ENCODE results near the gene MICALL2. TPM values are rescaled to one million over a fixed set of nuclear protein-coding genes. Genes with fewer than 3 reads are reported as not detected.

Gene MICALL2
- total RNA-seq (2014; rRNA removed; shearing (Covaris generic)), result 3.7 and 9.6 TPM in 2 replicates
- 64.2 and 74.5 TPM in 2 replicates for polyA plus RNA-seq (2014; cell fraction: nucleus; rRNA removed)

DNA sequence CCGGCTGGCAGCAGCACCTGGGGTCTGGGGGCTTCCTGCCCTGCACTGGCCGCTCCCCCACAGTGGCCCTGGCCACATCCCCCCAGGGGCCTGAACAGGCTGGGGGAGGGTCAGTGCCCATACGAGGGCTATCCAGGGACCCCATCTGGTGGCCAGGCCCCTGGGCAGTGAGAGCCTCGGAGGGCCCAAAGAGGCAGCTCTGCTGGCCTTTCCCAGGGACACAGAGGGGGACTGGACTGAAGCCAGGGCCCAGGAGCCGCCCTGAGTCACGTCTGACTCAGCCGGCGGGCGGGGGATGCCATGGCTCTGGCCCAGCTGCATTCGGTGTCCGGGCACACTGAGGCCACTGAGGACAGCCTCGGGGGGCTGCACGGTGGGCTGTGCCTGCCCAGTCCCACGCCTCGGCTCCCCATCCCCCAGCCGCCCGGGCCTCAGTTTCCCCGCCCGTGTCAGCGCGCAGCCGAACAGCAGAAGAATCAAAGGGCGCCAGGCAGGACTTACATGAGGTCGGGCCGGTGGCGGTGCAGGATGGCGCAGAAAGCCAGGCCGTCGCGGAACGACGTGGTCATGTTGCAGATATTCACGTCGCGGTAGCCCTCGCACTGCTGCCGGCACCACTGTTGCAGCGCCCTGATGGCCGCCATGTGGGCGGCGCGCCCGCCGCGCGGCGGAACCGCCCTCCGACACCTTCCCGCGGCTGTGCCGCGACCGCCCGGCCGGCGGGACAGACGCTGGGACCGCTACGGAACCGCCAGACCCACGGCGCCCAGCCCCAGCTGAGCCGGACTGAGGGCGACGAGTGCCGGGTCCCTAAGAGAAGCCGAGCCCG, at the start of gene MICALL2:
Gene MICALL2 (minus strand): TSS at position 788 of the 829 bp plus-strand sequence. CDS start 144 bp downstream, at position 644.
- DNase-seq (ENCODE audit: extremely low read depth, low read depth), result peak; percentile 81

DNA sequence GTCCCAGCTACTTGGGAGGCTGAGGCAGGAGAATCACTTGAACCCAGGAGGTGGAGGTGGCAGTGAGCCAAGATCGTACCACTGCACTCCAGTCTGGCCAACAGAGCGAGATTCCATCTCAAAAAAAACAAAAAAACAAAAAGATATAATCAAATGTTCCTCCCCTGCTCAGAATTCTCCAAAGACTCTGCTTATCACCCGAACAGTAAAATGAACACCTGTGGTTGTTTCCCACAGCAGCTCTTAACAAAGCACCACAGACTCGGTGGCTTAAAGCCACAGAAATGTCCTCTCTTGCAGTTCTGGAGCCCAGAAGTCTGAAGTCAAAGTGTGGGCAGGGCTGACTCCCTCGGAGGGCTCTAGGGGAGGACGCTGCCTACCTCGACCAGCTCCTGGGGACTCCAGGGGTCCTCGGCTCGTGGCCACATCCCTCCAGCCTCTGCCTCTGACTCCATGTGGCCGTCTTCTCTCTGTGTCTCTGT, 49.0 kb upstream of the MICALL2 start:
- DNase-seq (ENCODE audit: extremely low read depth, low read depth), result no peak

DNA sequence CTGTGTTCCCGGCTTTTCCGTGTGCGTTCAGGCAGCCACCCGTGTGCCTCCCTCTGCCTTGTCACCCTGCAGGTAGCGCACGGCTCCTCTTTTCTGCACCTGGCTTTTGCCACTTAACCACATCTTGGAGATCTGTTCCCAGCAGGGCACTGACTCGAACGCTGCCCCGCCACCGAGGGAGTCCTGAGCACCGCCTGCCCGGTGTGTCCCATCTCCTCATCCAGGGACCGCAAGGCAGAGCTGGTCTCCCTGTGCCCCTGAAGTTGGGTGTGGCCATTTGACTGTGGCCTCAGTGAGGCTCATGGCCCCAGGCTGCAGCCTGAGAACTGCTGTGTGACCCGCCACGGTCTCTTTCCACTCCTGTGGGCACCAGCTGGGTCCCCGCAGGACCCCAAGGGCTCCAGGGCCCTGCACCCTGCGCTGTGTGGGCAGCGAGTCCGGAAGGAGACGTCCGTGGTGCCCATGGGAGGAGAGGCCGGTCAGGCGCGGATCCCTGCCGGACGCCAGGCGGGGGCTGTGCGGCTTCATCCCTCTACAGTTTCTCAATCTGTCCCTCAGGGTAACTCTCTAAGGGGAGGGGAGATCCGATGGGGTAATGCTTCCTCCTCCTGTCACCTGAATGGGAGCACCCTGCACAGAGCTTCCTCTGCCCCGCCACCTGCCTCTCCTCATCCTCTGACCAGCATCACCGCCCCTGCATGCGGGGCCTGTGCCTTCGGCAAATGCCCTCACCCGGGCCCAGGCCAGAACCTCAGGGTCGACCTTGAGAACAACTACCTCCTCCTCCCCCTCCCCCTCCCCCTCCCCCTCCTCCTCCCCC, 46.7 kb upstream of the MICALL2 start:
- peak; percentile 67 for DNase-seq (ENCODE audit: extremely low read depth, low read depth)

DNA sequence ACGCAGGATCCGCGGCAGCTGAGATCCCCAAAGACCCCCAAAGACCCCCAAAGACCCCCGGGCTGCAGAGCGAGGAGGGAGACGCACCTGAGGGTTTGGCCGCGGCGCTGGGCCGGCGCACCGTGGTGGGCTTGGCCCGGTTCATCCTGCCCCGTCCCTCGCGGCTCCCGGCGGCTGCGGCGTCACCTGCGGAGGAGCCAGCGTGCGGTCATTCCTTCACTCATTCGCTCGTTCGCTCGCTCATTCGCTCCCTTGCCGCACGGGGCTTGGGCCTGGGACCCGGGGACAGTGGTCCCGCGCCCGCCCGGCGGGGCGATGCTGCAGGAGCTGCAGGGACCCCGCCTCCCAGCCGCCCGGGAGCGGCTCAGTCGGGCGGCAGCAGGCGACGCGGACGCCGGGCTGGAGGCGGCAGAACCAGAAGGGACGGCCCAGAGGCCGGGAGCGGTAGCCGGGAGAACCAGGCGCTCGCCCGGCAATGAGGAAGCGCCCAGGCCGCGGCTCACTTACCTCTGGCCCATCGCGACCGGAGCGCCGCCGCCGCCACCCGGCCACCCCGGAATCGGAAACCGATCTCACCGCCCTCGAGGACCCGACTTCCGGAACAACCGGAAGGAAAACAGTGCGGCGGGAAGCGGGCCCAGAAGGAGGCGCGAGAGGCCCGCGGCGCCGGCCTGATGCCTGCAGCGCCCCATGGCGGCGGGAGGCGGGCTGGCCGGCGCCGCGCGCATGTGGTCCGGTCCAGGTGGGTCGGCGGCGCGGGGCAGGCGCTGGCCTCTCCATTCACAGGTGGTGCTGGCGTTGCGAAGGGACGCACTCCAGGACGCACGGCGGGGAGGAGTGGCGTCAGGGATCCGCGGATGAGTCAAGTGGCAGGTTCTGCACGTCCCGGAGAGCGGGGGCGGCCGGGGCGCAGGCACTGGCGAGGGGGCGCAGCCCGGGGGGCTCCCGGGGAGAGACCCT, 44.8 kb upstream of the MICALL2 start, which contains the start of gene INTS1:
Gene INTS1 (minus strand): TSS at position 574 of the 960 bp plus-strand sequence. CDS start 429 bp downstream, at position 145.
- DNase-seq (ENCODE audit: extremely low read depth, low read depth), result peak; percentile 92

DNA sequence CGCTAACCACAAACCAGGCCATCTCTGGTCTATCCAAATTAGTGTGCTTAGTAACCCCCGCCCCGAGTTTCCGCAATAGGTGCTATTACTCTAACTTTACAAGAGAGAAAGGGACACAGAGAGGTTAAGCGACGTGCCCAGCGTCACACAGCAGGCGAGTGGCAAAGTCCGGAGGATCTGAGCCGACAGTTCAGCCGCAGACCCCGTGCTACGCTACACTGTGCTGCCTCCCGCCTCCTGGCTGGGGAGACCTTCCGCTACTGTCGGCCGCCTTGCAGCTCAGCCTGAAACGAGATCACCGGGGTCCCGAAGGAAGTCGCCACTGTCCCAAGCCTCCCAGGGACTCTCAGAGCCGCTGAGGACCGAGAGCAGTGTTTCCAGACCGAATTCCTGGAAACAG, 44.1 kb upstream of the MICALL2 start:
- DNase-seq (ENCODE audit: extremely low read depth, low read depth), result no peak

DNA sequence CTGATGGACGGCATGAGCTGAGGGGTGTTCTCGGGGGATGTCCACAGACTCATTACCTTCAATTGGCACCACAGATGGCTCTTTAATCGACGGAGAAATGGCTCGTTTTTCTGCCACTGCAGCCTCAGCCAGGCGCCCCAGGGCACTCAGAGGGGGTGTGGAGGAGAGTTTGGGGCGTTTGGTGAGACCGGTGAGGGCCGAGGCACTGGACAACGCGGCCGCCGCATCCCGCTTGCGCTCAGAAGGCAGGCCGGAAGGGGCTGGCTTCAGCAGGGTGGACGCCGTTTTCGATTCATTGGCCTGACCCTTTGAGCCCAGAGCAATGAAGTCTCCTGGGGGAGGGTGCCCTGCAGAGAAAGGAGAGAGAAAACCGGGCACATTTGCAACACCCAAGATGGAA, 43.6 kb upstream of the MICALL2 start:
- no peak for DNase-seq (ENCODE audit: extremely low read depth, low read depth)

DNA sequence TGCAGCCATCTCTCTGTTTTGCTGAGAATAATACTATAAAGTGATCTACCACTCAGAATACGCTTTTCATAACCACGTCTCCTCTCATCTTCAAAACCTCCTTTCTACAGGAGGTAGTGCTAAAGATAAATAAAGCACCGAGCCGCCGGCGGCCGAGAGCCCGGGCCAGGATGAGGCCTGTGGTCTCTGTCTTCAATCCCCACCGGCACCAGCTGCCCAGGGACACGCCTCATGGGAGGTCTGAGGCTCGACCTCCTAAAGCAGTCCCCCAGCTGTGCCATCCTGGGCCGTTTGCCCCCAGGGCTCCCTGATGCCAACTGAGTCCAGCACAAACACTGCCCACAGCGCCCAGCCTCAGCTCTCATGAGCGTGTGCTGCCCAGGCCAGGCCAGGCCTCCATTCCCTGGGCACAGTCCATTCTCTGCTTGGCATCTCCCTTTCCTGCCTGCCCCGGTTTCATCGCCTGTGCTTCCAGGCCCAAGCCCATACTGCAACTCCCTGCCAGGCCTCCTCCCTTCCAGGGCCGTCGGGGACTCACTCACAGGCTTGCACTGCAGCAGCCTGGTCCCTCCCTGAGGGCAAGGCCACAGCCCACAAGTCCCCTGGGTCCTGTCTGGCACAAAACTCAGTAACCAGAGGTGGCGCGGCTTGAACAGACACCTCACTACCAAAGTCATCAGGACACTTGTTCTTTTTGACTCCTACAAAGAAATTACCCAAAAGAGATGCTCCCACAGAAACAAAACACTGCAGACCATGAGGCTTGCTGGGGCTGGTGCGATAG, 42.4 kb upstream of the MICALL2 start:
- no peak for DNase-seq (ENCODE audit: extremely low read depth, low read depth)

DNA sequence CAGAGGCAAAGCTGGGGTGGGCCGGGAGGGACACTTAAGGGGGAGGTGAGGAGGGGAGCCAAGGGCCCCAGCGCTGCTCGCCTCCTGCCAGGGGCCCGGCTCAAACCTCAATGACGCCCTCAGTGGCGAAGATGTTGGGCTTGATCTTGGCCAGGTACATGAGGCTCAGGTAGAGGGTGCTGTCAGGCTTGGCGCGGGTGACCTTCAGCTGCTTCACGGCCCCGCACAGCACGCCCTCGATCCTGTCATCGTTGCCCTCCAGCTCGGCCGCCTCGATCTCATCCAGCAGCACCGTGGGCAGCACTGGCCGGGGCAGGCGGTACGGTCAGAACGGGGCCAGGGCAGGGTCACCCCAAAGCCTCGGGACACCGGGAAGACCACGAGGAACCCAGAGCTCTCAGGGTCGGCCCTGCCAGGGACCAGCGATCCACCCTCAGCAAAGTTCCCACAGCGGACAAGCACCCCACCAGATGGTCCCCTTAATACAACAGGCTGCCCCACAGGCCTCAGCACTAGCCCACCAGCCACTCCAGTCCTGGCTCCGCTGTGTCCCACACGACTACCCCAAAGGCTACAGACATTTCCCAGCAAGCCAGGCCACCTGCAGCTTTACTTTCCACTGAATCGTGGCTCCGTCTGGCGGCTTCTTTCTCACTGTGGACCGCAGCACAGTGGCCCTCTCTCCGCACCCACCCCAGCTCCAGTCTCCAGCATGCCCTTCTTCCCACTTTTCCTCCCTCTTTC, 41.0 kb upstream of the MICALL2 start:
- DNase-seq (ENCODE audit: extremely low read depth, low read depth), result no peak

DNA sequence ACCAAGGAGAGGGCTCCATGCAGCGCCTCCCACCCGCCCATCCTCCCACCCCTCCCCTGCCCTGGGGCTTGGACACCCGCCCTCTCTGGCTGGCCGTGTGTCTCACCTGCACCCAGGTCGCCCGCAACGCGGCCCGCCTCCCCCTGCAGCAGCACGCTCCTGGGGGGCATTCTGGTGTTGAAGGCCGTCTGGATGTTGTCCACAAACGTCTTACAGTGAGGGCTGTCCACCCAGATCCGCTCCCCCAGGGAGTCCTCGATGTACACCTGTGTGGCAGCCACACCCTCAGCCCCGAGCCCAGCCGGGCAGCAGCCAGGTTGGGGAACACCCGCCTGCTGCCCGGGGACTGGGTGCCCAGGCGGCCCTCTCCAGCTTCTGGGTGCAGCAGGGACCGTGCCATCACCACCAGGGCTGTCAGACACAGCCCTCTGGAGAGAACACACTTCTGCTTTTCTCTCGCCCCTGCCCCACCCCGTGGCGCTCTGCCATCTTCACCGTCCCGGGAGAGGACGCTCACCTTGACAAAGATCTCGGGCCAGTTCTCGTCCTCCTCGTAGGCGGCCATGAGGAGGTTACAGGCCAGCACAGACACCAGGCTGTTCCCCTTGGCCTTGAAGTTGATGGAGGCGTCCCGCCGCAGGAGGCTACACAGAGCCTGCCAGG, 40.2 kb upstream of the MICALL2 start:
- no peak for DNase-seq (ENCODE audit: extremely low read depth, low read depth)

DNA sequence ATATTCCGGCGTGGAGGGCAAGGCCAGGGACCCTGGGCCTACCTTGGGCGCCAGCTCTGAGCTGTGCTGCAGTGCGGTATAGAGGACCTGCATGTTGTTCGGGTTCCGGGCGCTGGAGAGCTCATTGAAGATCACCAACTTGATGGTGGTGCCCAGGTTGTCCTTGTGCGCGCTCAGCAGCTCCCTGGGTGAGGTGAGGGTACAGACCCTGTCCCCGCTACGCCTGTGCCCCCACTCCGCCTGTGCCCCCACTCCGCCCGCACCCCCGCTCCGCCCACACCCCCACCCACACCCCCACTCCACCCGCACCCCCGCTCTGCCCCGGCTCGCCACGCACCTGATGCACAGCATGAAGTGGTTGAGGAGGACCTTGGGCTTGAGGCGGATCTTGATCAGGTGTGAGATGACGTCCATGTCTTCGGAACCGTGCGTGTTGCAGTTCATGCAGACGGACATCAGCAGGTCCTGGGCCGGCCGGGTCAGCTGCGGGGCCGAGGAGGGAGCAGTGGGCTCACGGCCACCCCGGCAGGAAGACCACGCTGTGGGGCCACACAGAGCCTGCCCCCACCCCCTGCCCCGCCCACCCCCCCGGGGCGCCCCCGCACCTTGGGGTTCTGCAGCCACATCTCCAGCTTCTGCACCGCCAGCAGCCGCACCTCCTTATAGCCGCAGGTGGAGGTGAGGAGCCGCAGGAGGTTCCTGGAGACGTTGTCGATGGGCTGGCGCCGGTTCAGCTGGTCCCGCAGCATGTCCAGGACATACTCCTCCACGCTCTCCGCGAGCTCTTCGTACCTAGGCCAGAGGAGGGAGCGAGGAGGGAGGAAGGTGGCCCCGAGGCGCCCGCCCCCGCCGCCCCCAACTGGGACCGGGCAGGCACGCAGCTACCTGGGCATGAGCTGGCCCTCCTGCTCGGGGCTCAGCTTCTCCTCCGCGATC, 39.4 kb upstream of the MICALL2 start:
- DNase-seq (ENCODE audit: extremely low read depth, low read depth), result no peak

DNA sequence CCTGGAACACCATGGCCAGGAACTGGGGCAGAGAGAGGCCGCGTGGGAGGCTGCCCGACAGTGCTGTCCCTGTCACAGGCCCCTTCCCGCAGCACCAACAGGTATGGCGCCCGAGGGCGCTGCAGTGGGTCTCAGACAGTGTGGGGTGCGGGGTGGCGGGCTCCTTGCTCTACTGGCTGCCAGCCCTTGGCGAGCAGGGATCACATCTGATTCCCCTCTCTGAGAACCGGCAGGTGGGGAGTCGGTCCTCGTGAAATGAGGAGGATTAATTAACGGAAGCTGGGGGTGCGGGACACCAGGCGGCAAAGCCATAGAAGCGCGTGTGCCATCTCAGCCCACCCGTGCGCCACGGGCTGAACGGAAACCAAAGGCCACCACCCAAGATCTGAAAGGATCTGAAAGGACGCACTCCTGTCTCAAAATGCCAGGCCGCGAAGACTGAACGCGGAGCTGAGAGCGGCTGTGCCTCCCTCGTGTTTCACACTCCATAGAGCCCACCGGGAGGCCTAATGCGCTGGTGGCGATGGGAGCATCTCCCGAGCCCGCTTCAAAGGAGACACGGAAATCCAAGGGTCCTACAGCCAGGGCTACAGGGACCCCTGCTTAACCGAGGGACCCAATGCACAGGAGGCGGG, 38.1 kb upstream of the MICALL2 start:
- no peak for DNase-seq (ENCODE audit: extremely low read depth, low read depth)

DNA sequence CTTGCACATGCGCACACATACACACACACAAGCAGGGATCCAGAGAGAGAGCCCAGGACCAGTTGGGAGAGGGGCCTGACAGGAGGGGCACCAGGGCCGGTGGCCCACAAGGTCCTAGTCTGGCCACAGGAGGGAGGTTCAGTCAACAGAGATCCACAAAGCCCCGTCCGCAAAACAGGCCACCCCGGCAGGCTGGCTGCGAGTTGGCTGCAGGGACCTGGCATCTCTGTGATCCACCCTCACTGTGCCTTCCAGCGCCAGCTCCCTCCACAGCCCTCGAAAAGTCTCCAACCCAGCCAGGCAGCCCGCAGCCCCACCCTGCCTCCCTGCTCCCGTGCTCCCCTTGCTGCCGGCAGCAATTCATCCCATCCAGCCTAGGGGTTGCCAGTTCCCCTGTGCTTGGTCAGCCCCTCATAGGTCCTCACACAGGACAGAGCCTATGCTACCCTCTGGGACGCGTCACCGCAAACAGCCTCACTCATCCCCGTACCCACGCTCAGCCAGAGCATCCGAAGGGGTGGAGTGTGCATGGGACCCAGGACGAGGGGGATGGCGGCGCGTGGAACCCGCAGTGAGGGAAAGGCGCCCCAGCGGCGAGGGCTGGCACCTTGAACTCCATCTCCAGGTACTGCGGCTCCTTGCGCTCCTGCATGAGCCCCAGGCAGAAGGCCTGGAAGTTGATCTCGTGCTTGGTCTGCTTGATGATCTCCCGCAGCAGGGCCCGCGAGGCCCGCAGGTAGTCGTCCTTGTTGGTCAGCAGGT, 37.4 kb upstream of the MICALL2 start:
- DNase-seq (ENCODE audit: extremely low read depth, low read depth), result no peak

DNA sequence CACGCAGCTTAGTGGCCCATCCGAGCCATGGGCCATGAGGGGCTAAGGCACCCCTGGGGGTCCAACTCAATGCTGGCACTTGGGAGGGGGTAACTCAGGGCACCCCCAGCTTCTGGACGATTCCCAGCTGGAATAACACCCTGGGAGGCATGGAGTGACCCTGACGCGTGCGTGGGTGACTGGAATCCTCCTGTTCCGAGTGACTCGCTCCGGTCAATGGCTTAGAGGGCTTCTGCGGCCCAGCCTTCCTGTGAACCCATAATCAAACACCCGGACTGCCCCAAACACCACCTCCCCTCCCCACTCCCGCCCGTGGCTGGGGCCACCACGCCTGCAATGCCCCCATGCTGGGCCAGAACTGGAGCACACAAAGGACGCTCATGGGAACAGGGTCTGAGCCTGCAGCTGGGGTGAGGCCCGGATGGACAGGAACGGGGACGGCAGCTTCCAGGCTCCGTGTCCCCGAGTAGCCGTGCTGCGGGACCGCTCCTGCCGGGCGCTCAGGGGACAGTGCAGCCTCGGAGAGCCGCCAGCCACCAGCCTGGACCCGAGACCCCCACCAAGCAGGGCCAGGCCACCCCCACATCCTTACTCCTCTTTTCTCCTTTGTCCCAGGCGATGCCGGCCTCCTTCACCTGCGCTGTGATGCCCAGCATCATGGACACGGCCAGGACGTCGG, 36.4 kb upstream of the MICALL2 start:
- no peak for DNase-seq (ENCODE audit: extremely low read depth, low read depth)

DNA sequence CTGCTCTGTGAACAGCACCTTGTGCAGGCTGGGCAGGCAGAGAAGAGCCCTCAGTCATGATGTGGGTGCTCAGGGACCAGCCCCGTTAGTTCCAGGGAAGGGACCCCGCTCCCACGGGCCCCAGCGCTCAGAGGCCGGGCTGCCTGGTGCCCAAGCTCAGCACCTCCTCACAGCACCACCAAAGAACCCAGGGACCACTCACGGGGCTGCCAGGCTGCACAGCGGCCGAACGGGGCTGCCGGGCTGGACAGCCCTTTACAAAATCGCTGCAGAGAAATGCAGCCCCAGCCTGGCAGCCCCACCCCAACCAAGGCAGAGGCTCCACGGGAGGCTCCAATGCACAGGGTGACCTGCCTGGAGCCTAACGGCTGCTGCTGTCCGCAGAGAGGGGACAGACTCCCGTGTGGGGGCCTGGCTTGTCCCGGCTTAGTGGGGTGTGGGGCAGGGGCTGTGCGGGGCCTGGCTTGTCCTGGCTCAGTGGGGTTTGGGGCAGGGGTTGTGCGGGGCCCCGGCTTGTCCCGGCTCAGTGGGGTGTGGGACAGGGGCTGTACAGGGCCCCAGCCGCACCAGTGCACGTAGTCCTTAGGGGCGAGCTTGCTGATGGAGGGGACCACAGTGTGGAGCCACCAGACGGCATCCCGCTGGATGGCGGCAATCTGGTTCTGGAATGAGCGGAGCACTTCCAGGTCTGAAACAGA, 35.7 kb upstream of the MICALL2 start:
- no peak for DNase-seq (ENCODE audit: extremely low read depth, low read depth)

DNA sequence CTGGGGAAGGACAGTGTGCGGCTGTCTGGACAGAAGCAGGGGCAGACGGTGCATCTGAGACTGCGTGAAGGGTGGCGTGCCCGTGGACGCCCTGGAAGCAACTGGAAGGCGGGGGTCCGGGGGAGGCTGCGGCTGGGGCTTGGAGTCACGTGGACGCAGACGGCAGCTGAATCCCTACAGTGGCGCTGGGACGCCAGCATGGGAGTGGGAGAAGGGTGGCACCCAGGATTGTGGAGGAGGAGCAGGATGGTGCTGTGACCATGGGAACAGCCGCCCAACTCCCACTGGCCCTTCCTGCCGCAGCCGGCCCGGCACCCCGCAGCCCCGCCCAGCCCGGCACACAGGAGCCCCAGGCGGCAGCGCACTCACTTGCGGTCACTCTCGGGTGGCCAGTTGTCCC, 35.2 kb upstream of the MICALL2 start:
- DNase-seq (ENCODE audit: extremely low read depth, low read depth), result no peak
